Measurements from ENCODE around the gene GHITM. TPM values are rescaled to one million over a fixed set of nuclear protein-coding genes. Genes with fewer than 3 reads are reported as not detected.
"Not testable (repeated sequence)": the region's sequence is repeated elsewhere in the genome, so short reads cannot be mapped to it uniquely, and the experiment has no call there.

GHITM gene
- total RNA-seq, 1 donor from 2014 or later = 142 TPM

- peak; percentile 61 for ATAC-seq
Measured at GRCh38 chr10:84148006-84148597, 8.8 kb downstream of the GHITM start.

- no peak for ATAC-seq
Measured at GRCh38 chr10:84149854-84150253, 10.5 kb downstream of the GHITM start.

- ATAC-seq = no peak
Measured at GRCh38 chr10:84152769-84153168, 13.5 kb downstream of the GHITM start.

- ATAC-seq = no peak
Measured at GRCh38 chr10:84155521-84155920, 16.2 kb downstream of the GHITM start.

- no peak for ATAC-seq
Measured at GRCh38 chr10:84156009-84156408, 16.7 kb downstream of the GHITM start.

- ATAC-seq = peak; percentile 53
Measured at GRCh38 chr10:84156768-84157167, 17.5 kb downstream of the GHITM start.

GRCh38 chr10:84158061-84158460 lies 18.8 kb downstream of the GHITM start:
- no peak for ATAC-seq

GRCh38 chr10:84158550-84158949 lies 19.2 kb downstream of the GHITM start:
- ATAC-seq = no peak

GRCh38 chr10:84159076-84159685 lies 19.9 kb downstream of the GHITM start:
- ATAC-seq = peak; percentile 94

- no peak for ATAC-seq
Measured at GRCh38 chr10:84160663-84161362, 21.5 kb downstream of the GHITM start.

- ATAC-seq = peak; percentile 19
Measured at GRCh38 chr10:84163996-84164395, 24.7 kb downstream of the GHITM start.

- no peak for ATAC-seq
Measured at GRCh38 chr10:84164442-84164841, 25.1 kb downstream of the GHITM start.

- ATAC-seq = peak; percentile 53
Measured at GRCh38 chr10:84166620-84167288, 27.4 kb downstream of the GHITM start.

GRCh38 chr10:84167289-84167653 lies 28.0 kb downstream of the GHITM start:
- ATAC-seq = not testable (repeated sequence)

- not testable (repeated sequence) for ATAC-seq
Measured at GRCh38 chr10:84168382-84168781, 29.1 kb downstream of the GHITM start.

GRCh38 chr10:84171237-84171636 lies 31.9 kb downstream of the GHITM start:
- not testable (repeated sequence) for ATAC-seq

- not testable (repeated sequence) for ATAC-seq
Measured at GRCh38 chr10:84171700-84172466, 32.6 kb downstream of the GHITM start.

GRCh38 chr10:84172467-84173356 lies 33.4 kb downstream of the GHITM start:
- ATAC-seq = peak; percentile 63

- peak; percentile 87 for ATAC-seq
Measured at GRCh38 chr10:84173501-84173929, 34.2 kb downstream of the GHITM start, which contains the start of gene GPR15LG. Gene GPR15LG, plus strand, starts transcription at chr10:84173801. Its CDS starts 51 bp downstream, at chr10:84173852.

GRCh38 chr10:84175436-84175835 lies 36.1 kb downstream of the GHITM start:
- ATAC-seq = no peak

- no peak for ATAC-seq
Measured at GRCh38 chr10:84176351-84176750, 37.0 kb downstream of the GHITM start.
